AG10803 (cell line): ENCODE results near the gene PCSK5.

ENCODE experiments used
- DNase-seq: peaks from one replicate; pipeline ENCODE4 v3.0.0; 2010; ENCODE audit warnings: low read depth
- H3K4me3 ChIP-seq: 2 replicates; pipeline ENCODE4 v1.5.1; 2011; ENCODE audit warnings: mild to moderate bottlenecking, low read length, control low read depth
- CTCF ChIP-seq: conservative IDR thresholded peaks from 2 replicates; pipeline ENCODE4 v1.5.1; 2011; ENCODE audit warnings: mild to moderate bottlenecking, low read length, control low read depth, inconsistent platforms

The PCSK5 gene

GRCh38 chr9:76185432-76185831 is 295.0 kb downstream of the PCSK5 start:
- no peak for TF ChIP-seq CTCF

GRCh38 chr9:76188286-76188685 is 297.8 kb downstream of the PCSK5 start:
- no peak overlapping the region for H3K4me3 ChIP-seq
- DNase-seq = no peak
- no peak for TF ChIP-seq CTCF

More at GRCh38 chr9:76185432-76185831, 295.0 kb downstream of the PCSK5 start:
- DNase-seq = no peak
- H3K4me3 ChIP-seq = no peak overlapping the region

GRCh38 chr9:76188905-76189304 is 298.4 kb downstream of the PCSK5 start:
- no peak overlapping the region for H3K4me3 ChIP-seq
- DNase-seq = no peak
- no peak for TF ChIP-seq CTCF

- no peak for TF ChIP-seq CTCF
- no peak for DNase-seq
These were observed 301.0 kb downstream of the PCSK5 start for GRCh38 chr9:76191493-76191892.

GRCh38 chr9:76192013-76192412 is 301.5 kb downstream of the PCSK5 start:
- no peak for DNase-seq
- H3K4me3 ChIP-seq = no peak overlapping the region
- no peak for TF ChIP-seq CTCF

More at GRCh38 chr9:76191493-76191892, 301.0 kb downstream of the PCSK5 start:
- H3K4me3 ChIP-seq = no peak overlapping the region

- DNase-seq = peak; percentile 10
- TF ChIP-seq CTCF = no peak
- H3K4me3 ChIP-seq = no peak overlapping the region
These were observed 304.4 kb downstream of the PCSK5 start for GRCh38 chr9:76194896-76195295.

GRCh38 chr9:76198336-76198735 is 307.9 kb downstream of the PCSK5 start:
- H3K4me3 ChIP-seq = no peak overlapping the region
- DNase-seq = peak; percentile 54
- TF ChIP-seq CTCF = no peak
